Measurements from ENCODE around the gene PCNX2.

PCNX2 gene

DNA sequence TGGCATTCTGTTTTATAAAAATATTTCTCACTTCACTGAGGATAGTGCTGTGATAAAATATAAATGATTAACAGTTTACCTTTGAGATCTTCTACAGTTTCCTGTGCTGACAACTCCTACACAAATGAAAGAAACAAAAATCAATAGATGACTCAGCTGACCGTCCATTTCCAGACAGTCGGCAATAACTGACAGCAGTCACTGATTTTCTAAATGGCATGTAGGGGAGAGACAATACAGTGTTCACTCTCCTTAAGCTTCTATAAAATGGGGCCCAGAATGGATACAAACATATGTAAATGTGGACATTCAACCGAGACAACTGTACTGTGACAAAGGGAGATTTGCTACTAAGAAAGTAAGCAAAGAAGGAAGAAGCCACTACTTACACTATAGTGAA lies 34.3 kb downstream of the PCNX2 start:
- DNase-seq (ENCODE audit: low read depth): no peak

DNA sequence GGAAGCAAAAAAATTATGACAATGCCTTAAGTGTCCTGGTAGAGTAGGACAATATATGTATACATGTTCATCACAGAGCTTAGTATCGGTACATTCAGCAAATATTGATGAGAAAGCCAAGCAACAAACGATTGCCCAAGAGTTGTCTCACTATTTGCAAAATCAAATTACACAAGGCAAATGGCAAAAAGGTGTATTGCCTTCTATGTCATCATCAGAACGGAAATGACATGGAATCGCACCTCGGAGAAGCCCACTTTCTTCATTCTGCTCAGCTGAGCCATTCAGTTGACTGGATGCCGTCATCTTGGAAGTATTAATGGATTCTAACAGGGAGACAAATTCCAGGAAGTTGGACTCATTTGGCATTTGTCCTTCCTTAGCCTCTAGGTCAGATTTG lies 37.7 kb downstream of the PCNX2 start:
- no peak for DNase-seq (ENCODE audit: low read depth)

DNA sequence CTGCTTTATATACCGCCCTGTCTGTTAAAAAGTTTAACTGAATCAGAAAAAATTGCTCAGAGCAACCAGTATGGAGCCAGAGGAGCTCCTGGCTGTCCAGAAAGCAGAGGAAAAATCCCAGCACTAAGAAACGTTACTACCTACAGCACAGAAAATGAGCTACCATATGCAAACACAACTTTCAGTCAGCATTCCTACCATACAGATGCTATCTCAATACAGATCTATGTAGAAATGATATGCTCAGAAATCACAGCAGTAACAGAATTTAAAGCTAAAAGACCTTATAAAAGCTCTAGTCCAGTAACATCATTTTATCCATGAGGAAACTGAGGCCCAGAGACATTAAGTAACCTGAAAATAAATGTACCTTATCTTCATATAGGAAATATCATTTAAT lies 38.7 kb downstream of the PCNX2 start:
- no peak for DNase-seq (ENCODE audit: low read depth)

DNA sequence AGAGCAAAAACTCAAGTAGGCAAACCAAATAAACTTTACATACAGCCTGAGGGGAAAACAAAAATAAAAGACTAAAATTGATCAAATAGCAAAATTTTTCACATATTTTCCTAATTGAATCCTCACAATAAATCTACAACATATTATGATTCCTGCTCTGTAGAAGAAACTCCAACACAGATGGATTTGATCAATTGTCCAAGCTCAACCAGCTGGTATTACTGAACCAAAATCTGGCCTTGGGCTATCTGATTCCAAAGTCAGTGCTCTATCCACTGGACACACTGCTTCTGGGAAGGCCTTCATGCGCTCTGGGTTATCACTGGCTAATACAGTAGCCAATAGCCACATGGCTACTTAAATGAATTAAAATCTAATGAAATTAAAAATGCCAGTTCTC lies 39.3 kb downstream of the PCNX2 start:
- DNase-seq (ENCODE audit: low read depth): no peak

DNA sequence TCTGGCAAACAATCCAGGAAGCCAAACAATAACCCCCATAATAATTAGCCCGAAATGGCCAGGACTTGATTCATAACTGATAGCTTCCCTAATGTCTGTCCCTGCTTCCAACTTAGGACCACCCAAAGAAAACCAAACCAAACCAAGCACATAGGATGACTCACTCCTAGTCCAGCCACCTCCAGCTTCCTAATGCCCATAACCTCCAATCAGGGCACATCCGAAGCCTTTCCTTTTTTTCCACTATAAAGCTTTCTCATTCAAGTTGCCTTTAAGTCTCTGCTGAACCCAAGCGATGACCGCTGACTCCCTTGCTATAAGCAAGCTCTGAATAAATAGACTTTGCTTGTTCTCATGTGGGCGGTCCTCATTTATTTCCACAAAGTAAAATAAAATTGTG lies 40.4 kb downstream of the PCNX2 start:
- DNase-seq (ENCODE audit: low read depth): no peak

DNA sequence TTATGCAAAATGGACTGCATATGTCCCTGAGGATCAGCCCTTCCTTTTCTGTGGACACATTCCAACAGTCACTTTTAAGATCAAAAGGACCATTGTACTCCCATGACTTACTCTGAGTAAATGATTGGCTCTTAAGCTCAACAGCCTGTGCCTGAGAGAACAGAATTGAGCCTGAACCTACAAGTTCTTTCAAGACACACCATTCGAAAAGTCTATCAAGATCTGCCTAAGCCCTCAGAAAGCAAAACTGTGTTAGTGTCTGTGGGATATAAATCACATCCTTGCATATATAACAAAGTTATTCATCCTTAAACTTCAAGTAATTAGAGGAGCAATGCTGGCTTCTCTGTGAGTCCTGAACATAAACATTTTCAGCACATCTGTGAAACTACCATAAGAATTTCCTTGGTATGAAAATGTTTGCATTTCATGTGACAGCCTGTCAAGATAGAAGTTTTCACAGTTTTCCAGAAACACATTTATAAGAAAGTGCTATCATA lies 41.6 kb downstream of the PCNX2 start:
- no peak for DNase-seq (ENCODE audit: low read depth)

DNA sequence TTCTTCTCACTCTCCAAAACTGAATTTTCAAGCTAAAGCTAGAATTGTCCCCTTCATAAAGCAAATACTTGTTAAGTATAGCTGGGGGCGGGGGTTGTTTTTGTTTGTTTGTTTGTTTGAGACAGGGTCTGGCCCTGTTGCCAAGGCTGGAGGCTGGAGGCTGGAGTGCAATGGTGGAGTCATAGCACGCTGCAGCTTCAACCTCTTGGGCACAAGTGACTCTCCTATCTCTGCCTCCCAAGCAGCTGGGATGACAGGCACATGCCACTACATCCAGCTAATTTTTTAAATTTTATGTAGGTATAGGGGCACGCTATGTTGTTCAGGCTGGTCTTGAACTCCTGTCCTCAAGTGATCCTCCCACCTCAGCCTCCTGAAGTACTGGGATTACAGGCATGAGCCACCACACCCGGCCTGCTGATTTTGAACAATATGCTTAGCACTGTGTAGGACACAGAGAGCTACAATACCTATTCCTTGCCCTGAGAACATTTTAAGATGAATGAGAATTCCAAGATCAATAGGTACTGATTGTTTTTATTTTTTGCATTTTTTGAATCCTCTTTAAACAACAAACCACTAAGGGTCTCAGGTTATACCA lies 42.2 kb downstream of the PCNX2 start:
- no peak for DNase-seq (ENCODE audit: low read depth)

DNA sequence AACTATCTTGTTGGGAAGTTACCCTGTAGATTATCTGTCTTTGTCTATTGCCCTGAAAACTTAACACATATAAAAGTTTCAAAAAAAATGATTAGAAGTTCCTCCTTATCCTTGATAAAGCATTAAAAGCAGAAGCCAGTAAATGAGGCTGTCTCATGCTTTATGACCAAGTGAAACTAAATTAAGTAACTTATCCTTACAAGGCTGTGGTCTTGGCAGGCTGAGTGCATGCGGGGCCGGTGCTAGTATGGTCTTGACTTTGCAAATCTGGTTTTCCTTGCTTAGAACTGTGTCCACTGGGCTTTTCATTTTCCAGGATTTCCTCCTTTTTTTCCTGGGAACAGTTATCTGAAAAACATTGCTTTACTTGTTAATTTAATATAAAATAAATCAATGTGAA lies 43.1 kb downstream of the PCNX2 start:
- no peak for DNase-seq (ENCODE audit: low read depth)

DNA sequence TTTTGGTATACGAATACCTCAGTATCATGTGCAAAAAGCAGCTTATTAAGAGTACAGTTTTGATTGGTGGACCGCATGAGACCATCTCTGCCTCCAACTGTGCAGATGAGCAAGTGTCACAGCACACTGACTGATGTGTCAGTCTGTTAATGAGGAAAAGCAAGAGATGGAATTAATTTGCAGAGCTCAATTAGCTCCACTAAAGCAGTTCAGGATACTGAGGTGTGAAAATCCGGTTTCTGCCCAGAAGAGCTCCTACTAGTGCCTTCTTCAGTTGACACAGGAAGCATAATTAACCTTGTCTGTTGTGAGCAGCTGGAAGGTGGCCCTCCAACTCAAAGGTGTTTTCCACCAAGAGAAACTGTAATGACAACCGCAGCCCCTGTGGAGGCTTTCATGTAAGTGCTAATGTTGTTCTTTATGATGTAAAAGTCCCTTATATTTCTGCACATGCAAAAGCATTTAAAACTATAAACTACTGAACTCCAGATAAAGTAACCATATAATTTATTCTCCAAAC lies 44.3 kb downstream of the PCNX2 start:
- DNase-seq (ENCODE audit: low read depth): no peak

DNA sequence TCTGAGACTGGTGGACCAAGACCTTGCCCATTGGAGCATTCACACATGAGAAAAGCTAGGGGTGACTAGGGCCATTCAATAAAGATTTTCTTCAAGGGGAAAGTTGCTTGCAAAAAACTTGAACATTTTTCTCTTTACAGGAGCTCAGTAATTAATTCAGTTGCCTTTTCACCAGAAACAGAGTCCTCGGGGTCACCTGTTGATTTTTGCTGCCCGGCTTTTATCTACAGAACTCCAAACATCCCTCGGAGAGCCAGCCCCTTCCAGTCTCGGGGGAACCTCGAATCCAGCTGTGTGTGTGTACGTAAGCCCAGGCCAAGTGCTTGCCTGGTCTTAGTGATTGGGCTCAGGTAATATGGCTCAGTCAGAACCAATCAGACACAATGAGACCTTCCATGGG lies 47.5 kb downstream of the PCNX2 start:
- no peak for DNase-seq (ENCODE audit: low read depth)

DNA sequence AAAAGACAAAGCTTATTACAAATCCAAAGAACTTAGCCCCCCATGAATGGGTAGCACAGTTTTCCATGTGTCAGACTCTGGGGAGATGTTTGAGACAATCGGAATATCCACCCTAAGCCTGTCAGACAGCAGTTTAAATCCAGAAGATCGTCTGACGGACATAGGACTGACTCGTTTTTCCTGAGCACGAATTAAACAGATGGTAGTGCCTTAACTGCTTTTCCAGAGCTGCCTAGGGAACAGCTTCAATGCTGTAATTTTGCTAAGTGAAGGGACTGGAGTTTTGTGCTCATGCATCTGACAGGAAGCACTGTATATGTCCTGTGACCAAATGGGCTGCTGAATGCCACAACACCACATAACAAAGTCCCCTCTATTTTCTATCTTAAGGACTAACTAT lies 48.6 kb downstream of the PCNX2 start:
- DNase-seq (ENCODE audit: low read depth): no peak

DNA sequence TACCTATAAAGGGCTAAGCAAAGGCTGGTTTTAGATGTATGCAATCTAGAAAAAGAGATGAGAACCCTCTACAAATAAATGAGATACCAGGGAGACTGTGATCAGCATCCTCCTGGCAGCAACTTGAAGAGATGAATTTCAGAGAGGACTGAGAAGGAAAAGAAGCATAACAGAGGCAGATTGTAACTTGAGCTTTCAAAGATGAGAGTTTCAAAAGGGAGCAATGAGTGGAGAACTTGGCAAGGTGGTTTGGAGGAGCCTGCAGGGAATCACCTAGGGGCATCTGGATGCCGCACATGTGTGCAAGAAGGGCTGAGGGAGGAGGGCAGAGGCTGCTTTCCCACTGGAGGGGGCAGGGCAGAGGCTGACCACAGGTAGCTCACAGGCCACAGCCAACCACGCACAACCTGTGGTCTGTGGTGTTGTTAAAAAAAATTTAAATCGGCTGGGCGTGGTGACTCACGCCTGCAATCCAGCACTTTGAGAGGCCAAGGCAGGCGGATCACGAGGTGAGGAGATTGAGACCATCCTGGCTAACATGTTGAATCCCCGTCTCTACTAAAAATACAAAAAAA lies 50.2 kb downstream of the PCNX2 start:
- no peak for DNase-seq (ENCODE audit: low read depth)

DNA sequence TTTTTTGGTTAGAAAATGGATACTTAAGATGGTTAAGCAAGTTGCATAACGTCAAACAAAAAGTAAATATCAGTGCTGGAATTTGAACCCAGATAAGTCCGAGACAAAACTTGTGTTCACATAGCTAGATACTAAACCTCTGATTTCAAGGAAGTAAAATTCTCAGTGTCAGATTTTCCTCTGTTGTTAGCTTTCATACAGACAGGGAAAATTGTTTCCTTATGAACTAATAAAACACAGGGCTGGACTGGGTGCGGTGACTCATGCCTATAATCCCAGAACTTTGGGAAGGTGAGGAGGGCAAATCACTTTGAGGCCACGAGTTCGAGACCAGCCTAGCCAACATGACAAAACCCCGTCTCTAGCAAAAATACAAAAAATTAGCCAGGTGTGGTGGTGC lies 51.3 kb downstream of the PCNX2 start:
- no peak for DNase-seq (ENCODE audit: low read depth)

DNA sequence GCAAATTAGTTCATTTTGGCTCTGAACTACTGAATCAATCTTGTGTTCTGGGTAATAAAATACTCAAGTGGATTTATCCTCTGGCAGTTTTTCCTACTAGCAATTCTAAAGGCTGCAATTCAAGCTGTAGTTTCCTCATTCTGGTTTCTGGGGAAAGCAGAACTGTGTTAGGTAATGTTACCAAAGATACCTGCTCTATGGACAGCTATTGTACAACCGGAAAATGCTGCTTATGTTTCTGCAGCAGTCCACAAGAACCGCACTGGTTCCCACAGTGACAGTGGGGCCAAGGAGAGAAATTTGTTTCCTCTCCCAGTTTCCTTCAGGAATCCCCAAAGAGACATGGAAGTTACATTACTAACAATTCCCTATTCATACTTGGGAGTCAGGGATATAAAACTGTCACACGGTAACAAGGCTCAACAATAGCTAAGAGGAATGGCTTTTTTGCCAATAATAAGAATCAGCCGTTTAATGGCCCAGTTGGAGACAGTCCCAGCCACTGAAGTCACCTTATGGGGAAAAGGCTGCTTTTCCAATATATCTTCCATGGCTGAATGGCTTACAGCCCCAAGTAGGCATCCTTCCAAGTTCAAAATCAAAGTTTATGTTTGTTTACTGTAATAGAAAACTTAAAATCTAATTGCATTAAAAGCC lies 52.6 kb downstream of the PCNX2 start:
- no peak for DNase-seq (ENCODE audit: low read depth)

DNA sequence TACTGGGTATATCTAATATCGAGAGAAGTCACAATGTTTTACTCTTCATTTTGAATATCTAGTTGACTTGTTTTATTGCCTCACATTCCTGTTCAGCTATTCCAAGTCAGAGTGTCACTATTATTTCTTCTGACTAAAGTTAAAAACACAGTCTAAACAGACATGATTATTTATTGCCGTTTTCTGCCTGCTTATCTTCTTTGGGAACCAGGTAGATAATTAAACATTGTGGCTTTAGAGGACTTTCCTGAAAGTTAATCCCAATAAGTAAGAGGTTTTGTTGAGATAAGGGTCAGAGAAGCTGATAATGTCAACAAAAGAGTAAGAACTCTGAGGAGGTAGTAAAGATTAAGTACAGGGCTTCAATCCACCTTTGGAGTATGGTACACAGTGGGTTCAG lies 53.8 kb downstream of the PCNX2 start:
- no peak for DNase-seq (ENCODE audit: low read depth)

DNA sequence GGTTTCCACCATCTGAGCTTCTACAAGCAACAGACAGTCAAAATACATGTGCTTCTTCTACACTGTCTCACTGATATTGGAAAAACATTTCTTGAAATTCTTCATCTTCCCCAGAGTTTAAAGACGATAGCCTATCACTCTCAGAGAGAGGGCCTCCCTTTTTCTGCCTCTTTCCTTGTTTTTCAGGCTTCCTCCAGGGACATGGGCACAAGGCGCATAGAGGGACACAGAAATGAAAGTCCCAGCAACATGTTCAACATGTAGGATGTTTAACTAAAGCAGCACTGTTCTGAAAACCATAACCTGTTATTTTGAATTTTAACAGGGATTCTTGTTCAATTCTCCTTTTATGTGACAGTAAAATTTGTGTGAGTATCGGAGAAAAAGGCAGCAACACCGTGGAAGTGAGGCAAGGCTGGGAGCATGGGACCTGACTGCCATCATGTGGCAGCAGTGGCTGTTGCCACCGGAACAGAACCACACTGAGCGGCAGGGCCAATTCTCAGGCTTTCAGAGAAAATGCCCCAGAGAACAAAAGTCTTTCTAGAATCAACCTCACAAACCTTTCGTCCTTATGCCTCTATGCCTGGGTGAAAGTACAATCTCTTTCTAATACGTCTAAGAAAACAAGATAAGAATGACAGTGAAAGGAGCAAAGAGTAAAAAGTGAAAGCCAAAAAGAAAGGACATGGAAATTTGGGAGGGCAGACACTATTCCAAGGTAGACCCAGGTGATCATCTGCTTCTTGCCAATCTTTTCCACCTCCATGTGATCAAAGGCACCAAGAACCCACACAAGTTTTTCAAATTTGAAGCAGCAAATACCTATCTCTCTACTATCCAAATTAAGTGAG lies 54.5 kb downstream of the PCNX2 start:
- no peak for DNase-seq (ENCODE audit: low read depth)

DNA sequence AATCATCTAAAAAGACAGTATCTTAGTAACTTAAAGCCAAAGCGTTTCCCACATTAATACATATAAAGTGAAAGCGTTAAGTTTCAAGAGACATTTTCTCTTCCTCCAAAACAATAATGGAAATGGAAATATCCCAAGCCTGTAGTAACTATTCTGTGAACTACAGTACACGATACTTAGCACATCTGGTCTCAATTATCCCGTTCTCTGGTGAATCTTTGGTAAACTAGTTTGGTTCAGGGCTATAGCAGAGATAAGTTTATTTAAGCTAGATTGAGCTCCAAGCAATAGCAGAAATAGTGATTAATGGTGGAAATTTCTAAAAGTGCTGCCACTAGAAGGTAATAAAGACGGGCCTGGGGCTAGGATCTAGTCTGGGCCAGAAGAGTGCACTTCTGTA lies 55.2 kb downstream of the PCNX2 start:
- no peak for DNase-seq (ENCODE audit: low read depth)

DNA sequence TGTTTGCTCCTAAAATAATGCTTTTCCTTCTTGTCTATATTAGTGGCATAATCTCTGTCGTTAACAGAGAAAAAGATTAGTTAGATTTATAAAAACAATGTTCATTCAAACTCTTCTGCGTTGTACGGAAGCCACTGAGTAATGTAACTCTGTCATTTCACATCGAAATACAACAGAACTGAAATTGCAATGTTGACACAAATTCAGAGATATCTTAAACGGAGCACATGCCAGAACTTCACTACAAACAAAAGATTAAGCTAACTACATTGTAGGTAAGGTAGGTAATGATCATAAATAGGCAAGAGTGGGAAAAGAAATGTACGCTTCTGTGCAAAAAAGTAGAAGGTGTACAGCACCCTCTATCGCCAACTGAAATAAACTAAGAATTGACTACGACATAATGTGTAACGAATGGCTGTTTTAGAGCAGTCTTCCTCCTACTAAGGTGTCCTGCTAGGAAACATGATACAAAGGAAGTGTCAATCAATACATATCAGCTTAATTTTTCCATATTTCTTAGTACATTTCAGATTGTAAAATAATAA lies 56.6 kb downstream of the PCNX2 start:
- no peak for DNase-seq (ENCODE audit: low read depth)

DNA sequence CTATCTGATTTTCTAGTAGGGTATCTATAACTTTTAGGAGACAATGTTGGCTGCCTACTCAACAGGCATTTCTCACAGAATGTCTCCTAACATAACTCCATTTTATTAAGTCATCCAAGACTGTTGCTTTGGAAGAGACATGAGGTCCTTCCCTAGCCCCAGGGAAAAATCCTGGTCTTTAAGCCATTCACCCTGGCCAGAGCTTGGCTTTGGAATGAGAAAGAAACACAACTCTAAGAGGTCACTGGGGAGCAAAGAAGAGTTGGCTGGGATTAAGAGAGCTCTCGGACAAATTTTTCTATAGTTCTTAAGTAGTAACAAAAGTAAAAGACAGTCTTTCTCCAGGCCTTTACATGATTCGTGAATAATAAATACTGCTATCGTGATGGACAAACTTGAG lies 57.9 kb downstream of the PCNX2 start:
- DNase-seq (ENCODE audit: low read depth): no peak

DNA sequence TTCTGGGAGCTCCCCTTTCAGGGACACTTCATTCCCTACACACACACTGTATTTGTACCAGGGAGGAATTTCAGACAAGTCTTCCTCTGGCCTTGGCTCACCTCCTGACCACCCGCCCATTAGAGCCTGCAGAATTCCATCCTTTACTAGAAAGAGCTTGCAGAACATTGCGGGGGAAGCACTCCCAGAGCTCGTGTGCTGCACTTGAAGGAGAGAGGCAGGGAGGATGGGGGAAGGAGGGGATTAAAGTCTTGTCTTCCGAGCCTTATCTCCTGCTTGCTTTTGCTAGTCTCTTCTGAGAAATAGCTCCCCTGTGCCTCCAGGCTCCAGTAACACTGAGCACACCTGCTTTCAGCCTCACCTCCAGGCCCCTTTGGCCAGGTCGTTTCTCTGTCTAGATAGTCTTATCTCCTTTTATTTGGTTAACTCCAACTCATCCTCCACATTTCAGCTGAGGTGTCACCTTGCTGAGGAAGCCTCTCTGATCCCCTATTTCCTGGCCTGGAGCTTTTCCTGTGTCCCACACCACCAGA lies 62.0 kb downstream of the PCNX2 start:
- no peak for DNase-seq (ENCODE audit: low read depth)

DNA sequence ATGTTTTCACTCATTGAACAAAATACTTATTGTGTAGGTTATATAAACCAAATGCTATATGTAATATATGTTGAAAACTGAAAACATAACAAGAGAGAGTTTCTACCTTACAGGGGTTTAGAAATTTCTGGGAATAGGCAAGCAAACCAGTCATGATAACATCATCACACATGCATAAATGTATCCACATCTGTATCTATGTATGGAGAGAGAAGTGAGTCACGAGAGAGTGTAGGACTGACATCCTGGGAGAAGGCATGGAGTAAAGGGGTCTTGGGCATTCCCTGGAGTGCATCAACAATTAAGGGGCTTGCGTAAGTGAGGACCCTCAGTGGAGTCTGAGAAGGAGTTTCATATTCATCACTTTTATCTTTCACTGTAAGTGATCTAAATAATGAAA lies 65.5 kb downstream of the PCNX2 start:
- DNase-seq (ENCODE audit: low read depth): no peak

DNA sequence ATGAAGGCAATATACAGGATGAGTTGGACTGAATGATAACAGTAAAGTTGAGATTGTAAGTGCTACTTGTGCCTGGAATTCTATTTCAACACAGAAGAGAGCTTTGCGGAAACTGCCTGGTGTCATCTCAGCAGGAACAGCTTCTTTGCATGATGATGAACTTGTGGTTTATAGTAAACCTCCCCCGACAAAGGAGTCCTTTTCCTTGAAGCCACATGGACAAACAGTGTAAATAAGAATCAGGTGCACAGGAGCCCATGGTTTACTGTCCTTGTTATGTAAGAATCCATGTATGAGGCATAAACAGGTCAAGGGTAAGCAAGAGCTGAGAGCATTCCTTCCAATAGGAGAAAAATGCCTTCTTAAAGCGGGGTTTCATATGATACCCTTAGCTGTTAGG lies 66.2 kb downstream of the PCNX2 start:
- no peak for DNase-seq (ENCODE audit: low read depth)
